Right ventricle myocardium superior (tissue), 1 donor: ENCODE data around the gene SEC22C. TPM values are rescaled to one million over a fixed set of nuclear protein-coding genes. Genes with fewer than 3 reads are reported as not detected.
"Not testable (repeated sequence)": the region's sequence is repeated elsewhere in the genome, so short reads cannot be mapped to it uniquely, and the experiment has no call there.

Experiments
- ATAC-seq: fragments of 200-7000 bp; cut with Tn5 transposase; one replicate; pipeline ENCODE4 v1.9.1; 2020; ENCODE audit warnings: mild to moderate bottlenecking; ENCODE audit not compliant: poor library complexity
- DNase-seq: peaks from one replicate; pipeline ENCODE4 v3.0.0-alpha.2; 2020
- intact Hi-C: fragments of 100-400 bp; cut with DNase I; formaldehyde crosslinking; loops from one replicate; pipeline ENCODE4 v1.11.2; 2022
- total RNA-seq: library from RNA; stranded (reverse); fragmentation: NEBNext Ultra II Directional; extraction: Animal tissue kit (Norgen Biotek cat#: 25700); gene quantifications from one replicate; pipeline ENCODE4 v1.2.1, GENCODE V29; 2021
- donor health status: DM: no; HTN: yes; CAD: no; lungs with severe emphysema.

The SEC22C gene
- total RNA-seq, 1 donor from 2014 or later = 21.6 TPM

DNA sequence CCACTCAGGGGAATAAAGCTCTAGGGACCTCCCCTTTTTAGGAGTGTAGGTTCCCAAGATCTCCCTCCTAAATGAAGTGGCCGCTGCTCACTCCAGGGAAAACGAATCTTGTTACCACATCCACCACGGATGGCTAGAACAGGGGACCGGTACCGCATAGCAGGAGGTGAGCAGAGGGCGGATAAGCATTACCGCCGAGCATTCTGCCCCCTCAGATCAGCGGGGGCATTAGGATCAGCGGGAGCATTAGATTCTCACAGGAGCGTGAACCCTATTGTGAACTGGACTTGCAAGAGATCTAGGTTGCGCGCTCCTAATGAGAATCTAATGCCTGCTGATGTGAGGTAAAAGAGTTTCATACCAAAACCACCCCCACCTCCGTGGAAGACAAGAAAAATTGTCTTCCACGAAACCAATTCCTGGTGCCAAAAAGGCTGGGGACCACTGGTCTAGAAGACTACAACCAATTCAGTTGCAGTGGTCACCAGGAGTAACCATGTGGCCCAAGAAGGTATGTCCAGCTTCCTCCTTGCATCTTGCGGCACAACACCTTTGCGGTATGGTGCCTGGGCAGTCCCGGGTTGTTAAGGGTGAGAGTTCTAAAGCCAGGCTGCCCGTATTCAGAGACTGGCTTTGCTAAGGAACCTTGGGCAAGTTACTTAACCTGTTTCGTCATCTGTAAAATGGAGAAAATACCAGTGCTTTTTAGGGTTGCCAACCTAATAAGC lies 7.8 kb upstream of the SEC22C start:
- no peak for ATAC-seq
- DNase-seq = no peak
- intact Hi-C loops = no loop called here

DNA sequence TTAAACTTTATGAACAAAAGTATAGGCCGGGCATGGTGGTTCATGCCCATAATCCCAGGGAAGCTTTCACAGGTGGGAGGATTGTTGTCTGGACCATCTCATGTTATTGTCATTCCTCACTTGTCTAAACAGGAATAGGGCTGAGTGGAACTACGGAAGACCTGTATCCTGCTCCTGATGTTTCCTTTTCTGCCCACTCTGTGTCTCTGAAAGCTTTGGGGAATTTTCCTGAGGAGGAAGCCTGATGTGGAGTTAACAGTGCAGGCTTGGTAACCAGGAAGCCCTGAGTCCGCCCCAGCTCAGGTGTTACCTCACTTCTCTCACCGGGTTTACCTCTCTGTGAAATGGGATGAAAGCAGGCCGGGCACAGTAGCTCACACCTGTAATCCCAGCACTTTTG lies 6.9 kb upstream of the SEC22C start:
- ATAC-seq (no peak), DNase-seq (no peak)
- intact Hi-C loops = no loop called here

DNA sequence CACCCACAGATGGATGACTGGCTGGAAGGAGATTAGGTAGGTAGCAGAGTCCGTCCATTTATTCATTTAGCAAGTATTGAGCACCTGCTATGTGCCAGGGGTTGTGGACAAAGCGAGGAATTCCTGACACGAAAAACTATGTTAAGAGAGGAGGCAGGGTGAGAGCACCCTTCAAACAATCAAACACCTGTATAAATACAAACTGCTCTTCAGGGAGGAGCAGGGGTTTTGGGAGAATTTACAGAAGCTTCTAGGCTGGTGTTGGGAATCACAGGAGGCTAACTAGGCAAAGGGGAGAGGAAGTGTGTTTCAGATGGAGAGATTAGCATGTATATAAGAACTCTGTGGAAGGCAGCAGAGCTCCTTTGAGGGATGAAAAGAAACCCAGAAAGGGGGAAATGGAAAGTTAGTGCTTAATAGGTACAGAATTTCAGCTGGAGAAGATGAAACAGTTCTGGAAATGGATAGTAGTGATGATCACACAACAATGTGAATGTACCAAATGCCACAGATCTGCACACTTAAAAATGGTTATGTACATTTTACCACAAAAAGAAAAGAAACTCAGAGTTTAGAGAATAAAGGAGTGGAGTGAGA lies 805 bp upstream of the SEC22C start:
- DNase-seq (no peak), ATAC-seq (no peak)
- intact Hi-C loops = no loop called here

DNA sequence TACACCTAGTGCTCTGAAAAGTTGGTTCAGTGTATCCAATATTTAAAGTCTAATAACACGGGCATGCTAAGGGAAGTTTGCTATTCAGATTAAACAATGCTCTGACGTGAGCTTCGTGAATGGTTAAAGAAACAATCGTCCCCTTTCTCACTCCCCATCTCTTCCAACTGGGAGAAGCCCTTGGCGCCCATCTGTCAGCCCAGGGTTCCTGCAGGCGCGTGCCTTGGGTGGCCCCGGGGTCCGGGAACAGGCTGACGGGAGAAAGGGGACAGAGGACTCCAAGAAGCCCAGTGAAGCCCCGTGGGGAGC lies 413 bp downstream of the SEC22C start:
- ATAC-seq = no peak
- intact Hi-C loops = no loop called here
- no peak for DNase-seq

DNA sequence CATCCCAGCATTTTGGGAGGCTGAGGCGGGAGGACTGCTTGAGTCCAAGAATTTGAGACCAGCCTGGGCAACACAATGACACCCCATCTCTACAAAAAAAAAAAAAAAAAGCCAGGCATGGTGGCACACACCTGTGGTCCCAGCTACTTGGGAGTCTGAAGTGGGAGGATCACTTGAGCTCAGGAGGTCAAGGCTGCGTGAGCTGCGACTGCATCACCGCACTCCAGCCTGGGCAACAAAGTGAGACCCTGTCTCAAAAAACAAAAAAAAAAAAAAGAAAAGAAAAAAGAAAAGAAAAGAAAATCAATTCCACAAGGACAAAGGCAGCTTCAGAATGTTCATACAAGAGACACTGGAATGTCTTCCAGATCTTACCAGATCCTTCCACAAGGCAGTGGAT lies 2.4 kb downstream of the SEC22C start:
- intact Hi-C loops, DNase-seq, ATAC-seq: not testable (repeated sequence)

DNA sequence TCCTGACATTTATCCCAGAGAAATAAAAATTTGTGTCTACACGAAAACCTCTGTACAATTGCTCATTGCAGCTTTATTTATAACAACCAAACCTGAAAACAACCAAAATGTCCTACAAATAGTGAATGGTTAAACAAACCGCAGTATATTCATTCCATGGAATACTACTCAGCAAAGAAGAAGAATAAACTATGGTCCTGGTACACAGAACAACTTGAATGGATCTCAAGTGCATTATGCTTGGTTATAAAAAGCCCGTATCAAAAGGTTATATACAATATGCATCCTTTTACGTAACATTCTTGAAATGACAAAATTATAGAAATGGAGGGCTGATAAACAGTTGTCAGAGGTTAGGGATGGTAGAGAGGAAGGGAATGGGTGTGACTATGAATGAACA lies 3.7 kb downstream of the SEC22C start:
- DNase-seq = no peak
- intact Hi-C loops = no loop called here
- no peak for ATAC-seq

DNA sequence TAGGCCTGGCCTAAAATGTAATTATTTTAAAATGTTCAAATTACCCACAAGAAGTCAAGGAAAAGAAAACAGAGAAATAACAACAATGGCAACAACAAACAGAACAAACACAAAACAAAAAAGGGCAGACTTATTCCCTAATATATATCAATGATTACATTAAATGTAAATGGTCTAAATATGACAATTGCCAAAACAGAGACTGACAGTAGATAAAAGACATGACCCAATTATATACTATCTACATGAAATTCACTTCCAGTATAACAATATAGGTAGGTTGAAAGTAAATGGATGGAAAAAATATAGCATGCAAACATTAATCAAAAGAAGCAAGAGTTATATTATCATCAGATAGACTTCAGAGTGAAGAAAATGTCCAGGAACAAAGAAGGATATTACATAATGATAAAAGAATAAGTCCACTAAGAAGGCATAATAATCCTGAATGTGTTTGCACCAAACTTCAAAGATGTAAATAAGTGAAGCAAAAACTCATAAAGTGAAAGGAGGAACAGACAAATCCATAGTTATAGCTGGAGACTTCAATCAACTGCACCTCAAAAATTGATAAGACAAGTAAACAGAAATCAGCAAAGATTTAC lies 6.5 kb downstream of the SEC22C start:
- intact Hi-C loops = no loop called here
- ATAC-seq (no peak), DNase-seq (no peak)

DNA sequence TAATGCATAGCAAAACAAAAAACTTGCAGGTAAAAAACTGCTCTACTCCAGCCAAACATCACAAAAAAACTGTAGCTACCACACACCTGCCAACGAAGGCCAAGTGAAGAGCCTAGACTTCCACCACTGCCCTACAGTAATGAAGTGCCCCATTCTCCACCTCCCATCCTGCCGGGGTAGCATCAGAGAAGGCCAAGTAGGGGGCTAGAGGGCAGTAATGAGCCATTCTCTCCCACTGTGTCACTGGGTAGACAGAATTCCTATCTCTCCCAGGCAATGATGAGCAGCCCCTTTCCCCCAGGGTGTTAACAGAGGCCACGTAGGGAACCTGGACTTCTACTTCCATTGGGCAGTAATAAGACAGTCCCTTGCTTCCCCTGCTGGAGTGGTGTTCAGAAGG lies 9.5 kb downstream of the SEC22C start:
- intact Hi-C loops = loop anchor here (5.0 kb wide), 1 partner anchor 185 kb away; no protein-coding TSS in a partner anchor
- DNase-seq = no peak
- peak; percentile 73 for ATAC-seq

DNA sequence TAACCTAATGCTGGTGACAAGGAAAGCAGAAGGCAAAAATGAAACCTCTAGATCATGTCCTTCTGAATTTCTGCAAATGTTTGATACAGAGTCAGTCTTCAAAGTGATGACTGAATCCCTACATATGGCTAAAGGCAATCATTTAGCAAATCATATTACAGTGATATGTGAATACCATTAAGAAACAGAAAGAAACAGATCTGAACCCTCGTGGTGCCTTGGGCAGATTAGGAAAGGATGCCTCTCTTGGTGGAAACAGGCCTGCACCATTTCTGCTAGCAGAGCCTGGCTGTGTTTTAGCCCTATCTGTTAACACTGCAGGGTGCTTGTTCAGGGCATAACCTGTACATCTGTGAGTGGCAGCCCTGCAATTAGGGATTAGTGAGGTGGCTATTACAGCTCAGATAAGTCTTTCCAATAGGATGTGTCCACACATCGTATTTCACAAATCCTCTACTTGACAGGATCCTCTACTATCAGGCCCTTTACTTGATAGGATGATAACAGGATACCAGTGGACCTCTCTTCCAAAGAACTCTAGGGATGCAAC lies 12.1 kb downstream of the SEC22C start:
- intact Hi-C loops = loop anchor here (5.0 kb wide), 1 partner anchor 188 kb away; no protein-coding TSS in a partner anchor
- DNase-seq (no peak), ATAC-seq (peak; percentile 30)

DNA sequence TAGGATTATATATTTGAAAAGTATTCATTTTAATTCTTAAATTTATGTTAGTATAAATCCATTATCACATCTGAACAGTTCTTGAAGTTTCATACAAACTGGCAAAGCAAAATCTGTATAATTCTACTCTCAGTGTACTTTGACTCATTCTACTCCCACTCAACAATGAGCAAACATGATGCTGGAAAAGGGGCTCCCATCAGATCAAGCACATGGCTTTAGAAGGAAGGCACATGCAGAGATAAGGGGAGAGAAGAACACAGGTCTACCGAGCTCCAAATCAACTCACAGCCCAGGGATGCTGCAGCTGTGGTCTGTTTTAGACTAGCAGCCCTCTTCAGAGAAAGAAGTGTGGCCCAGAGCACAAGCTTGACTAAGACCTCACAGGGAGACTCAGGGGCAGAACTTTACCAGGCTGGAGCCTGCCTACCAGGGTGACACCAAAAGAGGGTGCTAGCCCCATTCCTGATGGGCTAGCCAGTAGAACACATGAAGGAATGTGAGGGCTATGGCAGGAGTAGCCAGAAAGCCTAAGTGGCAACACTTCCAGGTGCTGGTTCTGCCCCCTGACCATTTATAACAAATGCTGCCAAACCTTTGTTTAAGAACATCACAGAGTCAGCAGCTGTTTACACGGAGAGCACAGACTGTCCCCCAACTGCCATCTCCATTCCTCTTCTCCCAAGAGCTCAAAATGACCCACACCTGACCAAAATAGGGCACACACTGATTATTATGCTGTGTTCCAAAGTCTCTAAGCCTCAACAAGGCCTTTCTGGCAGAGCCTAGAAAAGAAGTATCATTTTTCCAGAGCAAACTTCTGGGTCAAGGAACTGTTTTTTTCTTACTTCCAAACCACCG lies 19.5 kb downstream of the SEC22C start:
- intact Hi-C loops = loop anchor here (5.0 kb wide), 1 partner anchor 50 kb away; no protein-coding TSS in a partner anchor
- no peak for DNase-seq
- ATAC-seq = no peak

DNA sequence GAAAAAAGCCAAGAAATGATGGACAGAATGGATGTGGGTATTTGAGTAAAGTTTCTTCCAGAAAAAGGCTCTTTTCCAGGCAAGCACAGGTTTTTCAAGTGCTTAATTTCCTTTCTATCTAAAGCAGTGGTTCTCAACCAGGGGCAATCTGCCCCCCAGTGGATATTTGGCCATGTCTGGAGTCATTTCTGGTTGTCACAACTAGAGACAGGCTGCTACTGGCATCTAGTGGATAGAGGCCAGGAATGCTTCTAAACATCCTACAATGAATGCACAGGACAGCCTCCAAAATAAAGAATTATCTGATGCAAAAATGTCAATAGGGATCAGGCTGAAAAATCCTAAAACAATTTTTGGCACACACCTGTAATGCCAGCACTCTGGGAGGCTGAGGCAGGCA lies 23.9 kb downstream of the SEC22C start:
- intact Hi-C loops = no loop called here
- ATAC-seq (no peak), DNase-seq (no peak)

DNA sequence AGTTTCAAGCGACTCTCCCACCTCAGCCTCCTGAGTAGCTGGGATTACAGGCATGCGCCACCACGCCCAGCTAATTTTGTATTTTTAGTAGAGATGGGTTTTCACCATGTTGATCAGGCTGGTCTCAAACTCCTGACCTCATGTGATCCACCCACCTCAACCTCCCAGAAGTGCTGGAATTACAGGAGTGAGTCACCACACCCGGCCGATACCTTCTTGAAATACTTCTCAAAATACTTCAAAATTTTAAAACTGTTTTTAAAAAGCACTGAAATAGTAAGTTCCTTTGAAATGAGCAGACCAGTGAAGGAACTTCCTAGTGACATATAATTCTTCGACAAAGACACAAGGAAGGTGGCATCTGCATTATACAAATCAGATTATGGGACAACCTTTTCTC lies 24.9 kb downstream of the SEC22C start:
- ATAC-seq, DNase-seq, intact Hi-C loops: not testable (repeated sequence)

DNA sequence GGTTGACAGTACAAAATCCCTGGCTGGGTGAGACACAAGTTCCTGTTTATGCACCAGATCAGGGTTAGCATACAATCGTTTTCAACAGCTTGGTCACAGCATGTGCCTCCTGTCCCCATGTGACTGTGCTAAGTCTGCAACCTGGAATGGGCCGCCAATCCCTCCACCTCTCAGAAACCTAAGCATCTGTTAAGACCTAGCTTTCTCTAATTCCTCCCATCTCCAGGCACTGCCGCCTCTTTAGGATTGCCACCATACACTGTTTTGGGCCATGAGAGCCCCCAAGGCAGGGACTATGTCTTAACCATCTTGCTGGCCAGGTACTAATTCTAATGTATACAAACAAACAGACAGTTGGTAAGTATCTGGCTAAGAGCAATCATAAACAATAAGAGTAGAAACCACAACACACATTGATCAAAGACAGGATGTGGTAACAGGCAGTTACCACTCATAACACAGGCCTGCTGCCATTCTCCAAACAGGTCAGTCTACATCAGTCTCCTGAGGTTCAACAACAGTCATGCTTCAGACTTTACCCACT lies 25.6 kb downstream of the SEC22C start:
- DNase-seq (no peak), ATAC-seq (no peak)
- intact Hi-C loops = no loop called here

DNA sequence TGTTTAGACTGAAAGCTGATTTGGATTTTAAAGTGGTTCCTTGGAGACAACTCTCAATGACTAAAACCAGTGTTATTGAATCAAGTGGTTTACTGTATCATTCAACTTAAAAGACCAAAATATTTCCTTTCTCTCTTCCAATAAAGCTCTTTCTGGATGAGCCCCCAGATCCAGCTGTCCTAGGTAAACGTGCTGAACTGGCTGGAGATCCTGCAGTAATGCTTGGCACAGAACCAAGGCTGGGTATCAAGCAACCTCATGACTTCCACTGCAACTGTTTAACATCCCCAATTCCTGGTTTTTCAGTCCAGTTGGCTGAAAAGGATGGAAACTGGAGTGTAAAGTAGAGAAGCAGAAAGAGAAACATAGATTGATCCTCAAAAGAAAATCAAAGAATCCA lies 28.9 kb downstream of the SEC22C start:
- intact Hi-C loops = no loop called here
- no peak for DNase-seq
- ATAC-seq = no peak

DNA sequence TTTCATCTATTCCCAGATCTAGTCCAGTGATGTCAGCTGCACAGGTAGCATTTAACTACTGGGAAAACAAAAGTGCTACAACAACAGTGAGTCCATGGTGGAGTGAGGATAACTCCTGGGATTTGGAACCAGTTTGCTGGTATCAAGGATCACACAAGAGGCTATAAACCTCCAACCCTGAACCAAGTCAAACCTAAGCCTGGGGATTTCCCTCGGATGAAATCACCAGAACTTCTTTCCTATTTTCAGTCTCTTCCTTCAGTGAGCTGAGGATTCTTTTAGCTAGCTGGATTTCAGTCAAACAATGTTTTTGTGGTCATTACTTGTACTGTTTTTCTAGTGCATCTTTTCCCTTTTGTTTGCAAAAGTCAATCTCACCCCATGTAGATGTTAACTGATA lies 31.5 kb downstream of the SEC22C start:
- intact Hi-C loops = no loop called here
- no peak for DNase-seq
- no peak for ATAC-seq

DNA sequence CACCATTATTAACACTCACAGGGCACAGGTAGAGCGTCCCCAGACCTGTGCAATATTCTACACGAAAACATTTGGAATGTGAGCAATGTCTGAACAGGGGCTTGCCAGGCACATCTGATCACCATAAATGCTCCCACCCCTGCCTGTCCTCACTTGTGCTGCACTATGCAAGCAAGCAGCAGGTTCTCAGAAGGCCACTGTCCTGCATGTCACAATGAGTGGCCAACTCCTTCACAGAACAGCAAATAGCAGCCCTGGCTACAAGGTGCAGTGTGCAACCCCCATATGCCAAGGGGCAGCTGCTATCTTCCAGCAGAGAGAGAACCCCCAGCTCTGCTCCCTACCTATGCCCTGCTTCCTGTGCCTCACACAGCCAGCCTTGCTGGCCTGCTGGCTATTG lies 32.6 kb downstream of the SEC22C start:
- DNase-seq (no peak), ATAC-seq (no peak)
- intact Hi-C loops = loop anchor here (10.0 kb wide), 1 partner anchor 314 kb away; no protein-coding TSS in a partner anchor

DNA sequence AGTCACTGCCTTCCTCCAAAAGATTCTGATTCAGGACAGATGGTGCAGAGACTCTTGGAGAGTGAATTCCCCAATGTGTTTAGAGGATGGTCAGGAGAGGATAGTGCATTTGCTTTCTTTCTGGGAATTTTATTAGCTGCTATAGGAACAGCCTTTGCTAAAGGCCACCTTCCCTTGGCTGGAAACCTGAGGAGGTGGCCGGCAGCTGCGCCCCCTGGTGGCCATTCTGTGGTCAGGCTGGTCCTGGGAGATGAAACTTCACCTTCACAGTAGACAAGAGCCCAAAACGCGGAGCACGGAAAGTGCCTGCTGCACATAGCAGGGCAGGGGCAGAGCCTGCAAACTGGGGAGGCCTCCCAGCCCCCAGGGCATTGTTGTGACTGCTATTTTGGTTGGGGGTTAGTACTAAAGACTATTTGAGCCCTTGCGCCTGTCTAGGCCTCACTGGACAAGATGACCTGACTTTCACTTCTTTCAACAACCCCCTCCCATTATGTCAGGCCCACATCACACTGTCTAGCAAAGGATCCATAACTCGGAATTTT lies 34.3 kb downstream of the SEC22C start:
- peak; percentile 81 for DNase-seq
- ATAC-seq = peak; percentile 73
- intact Hi-C loops = loop anchor here (10.0 kb wide), 1 partner anchor 313 kb away; no protein-coding TSS in a partner anchor

DNA sequence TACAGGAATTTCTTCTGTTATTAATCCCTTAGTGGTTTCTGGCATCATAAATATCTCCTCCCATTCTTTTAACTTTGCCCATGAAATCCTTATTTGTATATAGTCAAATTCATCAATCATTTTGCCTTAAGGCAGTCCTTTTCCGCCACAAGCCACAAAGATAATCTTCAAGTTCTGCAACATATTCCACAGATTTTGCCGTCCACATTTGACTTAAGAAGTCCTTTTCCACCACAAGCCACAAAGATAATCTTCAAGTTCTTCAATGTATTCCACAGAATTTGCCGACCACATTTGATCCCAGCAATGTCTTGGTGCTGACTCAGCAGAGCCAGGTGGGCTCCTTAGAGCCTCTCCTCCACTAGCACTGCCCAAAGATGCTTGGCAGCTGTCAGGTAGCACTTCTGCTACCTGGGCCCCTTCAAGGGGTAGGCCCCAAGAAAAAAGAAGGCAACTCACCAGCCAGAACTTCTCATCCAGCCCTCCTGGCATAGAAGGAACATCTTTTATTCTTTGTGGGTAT lies 35.0 kb downstream of the SEC22C start:
- intact Hi-C loops = loop anchor here (10.0 kb wide), 1 partner anchor 312 kb away; no protein-coding TSS in a partner anchor
- DNase-seq (no peak), ATAC-seq (no peak)
